SK-N-SH treated with all-trans-retinoic acid at 6 μM for 48 hours (cell line): ENCODE results near the gene RASA1.

Source experiments
- ATAC-seq: fragments of 200-7000 bp; cut with Tn5 transposase; 3 replicates; pipeline ENCODE4 v1.9.1; 2020; ENCODE audit warnings: mild to moderate bottlenecking, moderate library complexity
- ARNTL ChIP-seq: fragments of 450-650 bp; formaldehyde crosslinking; IDR thresholded peaks from 2 replicates; pipeline ENCODE4 v1.5.0; 2020; ENCODE audit warnings: low read depth, mild to moderate bottlenecking, moderate library complexity, borderline replicate concordance
- BACH2 ChIP-seq: fragments of 250-450 bp; sonication (Bioruptor Pico); IDR thresholded peaks from 2 replicates; pipeline ENCODE4 v1.9.0; 2021; ENCODE audit warnings: mild to moderate bottlenecking, borderline replicate concordance
- CREB5 ChIP-seq: fragments of 250-450 bp; sonication (Bioruptor Pico); IDR thresholded peaks from 2 replicates; pipeline ENCODE4 v1.5.1; 2020; ENCODE audit warnings: low read depth, mild to moderate bottlenecking, moderate library complexity
- CSDC2 ChIP-seq: fragments of 250-450 bp; sonication (Bioruptor Pico); IDR thresholded peaks from 2 replicates; pipeline ENCODE4 v1.5.0; 2020; ENCODE audit warnings: mild to moderate bottlenecking, moderate library complexity
- CSRNP3 ChIP-seq: fragments of 250-450 bp; sonication (Bioruptor Pico); IDR thresholded peaks from 2 replicates; pipeline ENCODE4 v1.5.1; 2021; ENCODE audit warnings: mild to moderate bottlenecking, moderate library complexity
- ESRRG ChIP-seq: fragments of 250-450 bp; sonication (Bioruptor Pico); IDR thresholded peaks from 2 replicates; pipeline ENCODE4 v1.6.1; 2021; ENCODE audit warnings: mild to moderate bottlenecking
- GLIS3 ChIP-seq: fragments of 250-450 bp; sonication (Bioruptor Pico); IDR thresholded peaks from 2 replicates; pipeline ENCODE4 v1.5.0; 2020; ENCODE audit warnings: mild to moderate bottlenecking, moderate library complexity
- ISL1 ChIP-seq: fragments of 250-450 bp; sonication (Bioruptor Pico); IDR thresholded peaks from 2 replicates; pipeline ENCODE4 v2.1.2; 2022; ENCODE audit warnings: mild to moderate bottlenecking, moderate library complexity
- OSR1 ChIP-seq: fragments of 250-450 bp; sonication (Bioruptor Pico); IDR thresholded peaks from 2 replicates; pipeline ENCODE4 v1.8.0; 2022; ENCODE audit warnings: moderate library complexity, mild to moderate bottlenecking, inconsistent platforms
- PPARA ChIP-seq: fragments of 250-450 bp; sonication (Bioruptor Pico); IDR thresholded peaks from 2 replicates; pipeline ENCODE4 v1.5.0; 2020; ENCODE audit warnings: mild to moderate bottlenecking, borderline replicate concordance
- SNAI2 ChIP-seq: fragments of 250-450 bp; sonication (Bioruptor Pico); IDR thresholded peaks from 2 replicates; pipeline ENCODE4 v1.5.0; 2020; ENCODE audit warnings: mild to moderate bottlenecking, moderate library complexity
- ZC3H10 ChIP-seq: fragments of 250-450 bp; sonication (Bioruptor Pico); IDR thresholded peaks from 2 replicates; pipeline ENCODE4 v1.5.1; 2021; ENCODE audit warnings: mild to moderate bottlenecking, moderate library complexity
- ZFP3 ChIP-seq: fragments of 250-450 bp; sonication (Bioruptor Pico); IDR thresholded peaks from 2 replicates; pipeline ENCODE4 v1.5.0; 2020; ENCODE audit warnings: mild to moderate bottlenecking, moderate library complexity
- ZFP30 ChIP-seq: fragments of 450-650 bp; formaldehyde crosslinking; IDR thresholded peaks from 2 replicates; pipeline ENCODE4 v1.5.0; 2022; ENCODE audit warnings: mild to moderate bottlenecking, moderate library complexity
- ZNF70 ChIP-seq: fragments of 450-650 bp; formaldehyde crosslinking; IDR thresholded peaks from 2 replicates; pipeline ENCODE4 v1.5.0; 2020; ENCODE audit warnings: mild to moderate bottlenecking, moderate library complexity
- ZNF8 ChIP-seq: fragments of 450-650 bp; formaldehyde crosslinking; IDR thresholded peaks from 2 replicates; pipeline ENCODE4 v1.5.0; 2020; ENCODE audit warnings: mild to moderate bottlenecking, moderate library complexity
- TF ChIP-seq, protein P1 (sequence below): fragments of 250-450 bp; sonication (Bioruptor Pico); IDR thresholded peaks from 2 replicates; pipeline ENCODE4 v1.8.0; 2020; ENCODE audit warnings: mild to moderate bottlenecking, moderate library complexity, borderline replicate concordance
- TF ChIP-seq, protein P2 (sequence below): fragments of 250-450 bp; sonication (Bioruptor Pico); IDR thresholded peaks from 2 replicates; pipeline ENCODE4 v1.5.0; 2020; ENCODE audit warnings: mild to moderate bottlenecking, moderate library complexity

RASA1 gene

GRCh38 chr5:87382224-87382623, 114.5 kb downstream of the RASA1 start (continued):
- TF ChIP-seq, protein P1, sequence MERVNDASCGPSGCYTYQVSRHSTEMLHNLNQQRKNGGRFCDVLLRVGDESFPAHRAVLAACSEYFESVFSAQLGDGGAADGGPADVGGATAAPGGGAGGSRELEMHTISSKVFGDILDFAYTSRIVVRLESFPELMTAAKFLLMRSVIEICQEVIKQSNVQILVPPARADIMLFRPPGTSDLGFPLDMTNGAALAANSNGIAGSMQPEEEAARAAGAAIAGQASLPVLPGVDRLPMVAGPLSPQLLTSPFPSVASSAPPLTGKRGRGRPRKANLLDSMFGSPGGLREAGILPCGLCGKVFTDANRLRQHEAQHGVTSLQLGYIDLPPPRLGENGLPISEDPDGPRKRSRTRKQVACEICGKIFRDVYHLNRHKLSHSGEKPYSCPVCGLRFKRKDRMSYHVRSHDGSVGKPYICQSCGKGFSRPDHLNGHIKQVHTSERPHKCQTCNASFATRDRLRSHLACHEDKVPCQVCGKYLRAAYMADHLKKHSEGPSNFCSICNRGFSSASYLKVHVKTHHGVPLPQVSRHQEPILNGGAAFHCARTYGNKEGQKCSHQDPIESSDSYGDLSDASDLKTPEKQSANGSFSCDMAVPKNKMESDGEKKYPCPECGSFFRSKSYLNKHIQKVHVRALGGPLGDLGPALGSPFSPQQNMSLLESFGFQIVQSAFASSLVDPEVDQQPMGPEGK (CRISPR knock-in tag) = no peak
- no peak for TF ChIP-seq ZNF8 (CRISPR knock-in tag)
- TF ChIP-seq OSR1 (CRISPR knock-in tag) = no peak
- TF ChIP-seq CSRNP3 = no peak

DNA sequence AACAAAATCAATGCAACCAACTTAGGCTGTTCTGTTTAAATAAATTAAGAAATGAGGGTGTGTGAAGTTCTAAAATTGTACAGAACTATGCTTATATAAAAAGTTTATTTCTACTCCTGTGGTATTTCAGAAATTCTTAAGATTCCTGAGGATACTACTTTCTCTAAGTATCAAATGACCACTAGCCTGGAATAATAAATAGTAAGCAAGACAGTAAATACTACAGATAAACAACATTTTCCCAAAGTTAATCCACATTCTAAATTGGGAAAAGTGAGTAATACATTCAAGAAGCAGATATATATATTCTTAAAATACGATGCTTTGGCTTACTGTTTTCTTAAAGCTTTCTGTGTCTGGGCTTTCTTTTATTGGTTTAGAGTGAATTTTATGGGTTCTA, 115.5 kb downstream of the RASA1 start:
- peak; percentile 63 for ATAC-seq
- TF ChIP-seq ZC3H10 (CRISPR knock-in tag) (no peak), ZFP30 (CRISPR knock-in tag) (no peak), PPARA (no peak), CREB5 (CRISPR knock-in tag) (no peak), ARNTL (CRISPR knock-in tag) (no peak), GLIS3 (CRISPR knock-in tag) (no peak), BACH2 (CRISPR knock-in tag) (no peak), ISL1 (no peak)
- TF ChIP-seq, protein P2, sequence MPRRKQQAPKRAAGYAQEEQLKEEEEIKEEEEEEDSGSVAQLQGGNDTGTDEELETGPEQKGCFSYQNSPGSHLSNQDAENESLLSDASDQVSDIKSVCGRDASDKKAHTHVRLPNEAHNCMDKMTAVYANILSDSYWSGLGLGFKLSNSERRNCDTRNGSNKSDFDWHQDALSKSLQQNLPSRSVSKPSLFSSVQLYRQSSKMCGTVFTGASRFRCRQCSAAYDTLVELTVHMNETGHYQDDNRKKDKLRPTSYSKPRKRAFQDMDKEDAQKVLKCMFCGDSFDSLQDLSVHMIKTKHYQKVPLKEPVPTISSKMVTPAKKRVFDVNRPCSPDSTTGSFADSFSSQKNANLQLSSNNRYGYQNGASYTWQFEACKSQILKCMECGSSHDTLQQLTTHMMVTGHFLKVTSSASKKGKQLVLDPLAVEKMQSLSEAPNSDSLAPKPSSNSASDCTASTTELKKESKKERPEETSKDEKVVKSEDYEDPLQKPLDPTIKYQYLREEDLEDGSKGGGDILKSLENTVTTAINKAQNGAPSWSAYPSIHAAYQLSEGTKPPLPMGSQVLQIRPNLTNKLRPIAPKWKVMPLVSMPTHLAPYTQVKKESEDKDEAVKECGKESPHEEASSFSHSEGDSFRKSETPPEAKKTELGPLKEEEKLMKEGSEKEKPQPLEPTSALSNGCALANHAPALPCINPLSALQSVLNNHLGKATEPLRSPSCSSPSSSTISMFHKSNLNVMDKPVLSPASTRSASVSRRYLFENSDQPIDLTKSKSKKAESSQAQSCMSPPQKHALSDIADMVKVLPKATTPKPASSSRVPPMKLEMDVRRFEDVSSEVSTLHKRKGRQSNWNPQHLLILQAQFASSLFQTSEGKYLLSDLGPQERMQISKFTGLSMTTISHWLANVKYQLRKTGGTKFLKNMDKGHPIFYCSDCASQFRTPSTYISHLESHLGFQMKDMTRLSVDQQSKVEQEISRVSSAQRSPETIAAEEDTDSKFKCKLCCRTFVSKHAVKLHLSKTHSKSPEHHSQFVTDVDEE = no peak

DNA sequence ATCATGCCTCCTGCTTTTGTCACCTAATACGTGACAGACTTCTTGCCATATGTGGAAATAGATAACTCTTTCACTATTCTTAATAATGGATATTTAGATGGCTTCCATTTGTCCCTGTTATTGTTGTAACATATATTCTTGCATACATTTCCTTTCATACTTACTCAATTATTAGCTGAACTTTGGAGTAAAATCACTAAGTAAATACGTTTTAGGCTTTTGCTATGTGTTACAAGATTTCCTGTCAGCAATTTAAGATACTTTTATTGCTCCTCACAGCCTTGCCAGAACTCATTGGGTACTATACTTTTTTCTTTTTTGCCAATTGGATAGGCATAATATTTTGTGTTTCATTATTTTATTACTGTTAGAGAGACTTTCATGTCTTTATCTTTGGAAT, 118.1 kb downstream of the RASA1 start:
- TF ChIP-seq ZNF70 (CRISPR knock-in tag) = no peak
- no peak for TF ChIP-seq CREB5 (CRISPR knock-in tag)
- no peak for TF ChIP-seq CSDC2 (CRISPR knock-in tag)
- TF ChIP-seq ZC3H10 (CRISPR knock-in tag) = no peak
- no peak for TF ChIP-seq SNAI2 (CRISPR knock-in tag)
- TF ChIP-seq PPARA = no peak
- TF ChIP-seq ESRRG (CRISPR knock-in tag) = no peak
- no peak for TF ChIP-seq ARNTL (CRISPR knock-in tag)
- TF ChIP-seq CSRNP3 = no peak
- no peak for TF ChIP-seq ZFP3 (CRISPR knock-in tag)
- no peak for ATAC-seq

DNA sequence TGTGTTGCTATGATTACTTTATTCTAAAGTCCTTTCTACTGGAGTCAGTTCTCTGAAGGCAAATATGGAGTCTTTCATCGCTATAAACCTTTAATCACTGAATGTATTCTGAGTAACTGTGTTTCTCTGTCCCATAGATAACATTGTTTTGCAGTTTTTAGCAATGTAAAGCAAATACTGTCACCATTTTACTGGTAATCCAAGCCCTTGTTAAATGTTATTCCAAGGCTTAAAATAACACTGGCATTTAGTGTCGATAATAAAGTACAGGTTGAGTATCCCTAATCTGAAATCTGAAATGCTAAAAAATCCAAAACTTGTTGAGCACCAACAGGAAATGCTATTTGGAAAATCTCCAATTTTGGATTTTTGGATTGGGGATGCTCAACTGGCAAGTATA, 120.4 kb downstream of the RASA1 start:
- TF ChIP-seq ZFP3 (CRISPR knock-in tag) = no peak
- TF ChIP-seq CSRNP3 = no peak
- TF ChIP-seq, all 23 proteins: peak for 0
- ATAC-seq = no peak
